Measurements from ENCODE around the gene ALX1. TPM values are rescaled to one million over a fixed set of nuclear protein-coding genes. Genes with fewer than 3 reads are reported as not detected.

The ALX1 gene
- total and polyA plus RNA-seq, 9 of the 15 experiments (the other 6 are each of a cell fraction or from before 2014, with no cell fraction given), result 0.09 to 0.31 (median 0.11) TPM; not detected in 2

DNA sequence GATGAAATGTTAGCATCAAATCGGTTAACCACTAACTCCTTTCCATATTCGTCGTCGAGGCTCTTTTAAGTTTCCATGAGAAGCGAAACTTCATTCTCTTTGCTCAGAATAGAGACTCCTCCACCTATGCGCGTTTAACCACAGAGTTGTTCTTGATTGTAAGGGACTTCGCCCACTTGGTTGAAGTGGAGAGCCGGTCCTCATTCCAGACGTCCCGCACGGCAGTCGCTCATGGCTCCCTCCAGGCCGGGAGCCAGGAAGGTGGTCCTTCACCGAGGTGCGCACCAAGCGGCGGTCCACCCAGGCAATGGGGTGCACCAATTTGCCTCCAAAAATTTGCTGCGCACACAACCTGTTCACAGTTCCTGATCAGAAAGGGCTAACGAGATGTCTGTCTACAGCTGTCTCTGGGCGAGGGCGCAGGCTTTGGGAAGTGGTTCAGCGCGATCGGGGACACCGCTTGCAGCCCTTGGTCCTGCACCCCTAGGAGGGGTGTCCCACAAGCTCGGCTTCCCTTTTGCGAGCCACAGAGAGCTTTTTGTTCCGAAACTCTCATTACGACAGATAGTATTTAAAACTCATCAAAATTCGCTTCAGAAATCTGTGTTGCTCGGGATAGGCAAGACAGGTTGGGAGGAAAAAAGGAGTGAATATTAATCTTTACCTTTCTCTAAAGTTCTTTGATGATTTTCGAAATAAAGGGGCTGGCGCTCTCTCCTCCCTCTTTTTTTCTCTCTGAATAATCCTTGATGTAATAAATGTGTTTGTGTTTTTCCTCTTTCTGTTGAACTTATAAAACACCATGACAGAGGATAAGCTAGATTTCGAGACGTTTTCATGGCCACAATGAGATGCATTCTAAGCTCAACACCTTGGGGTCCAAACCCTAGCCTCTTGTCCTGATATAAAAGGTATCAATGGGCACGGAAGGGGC is 6.4 kb upstream of the ALX1 start:
- H3K9ac ChIP-seq (ENCODE audit: insufficient read depth in 1 of 2, low read depth in 2 of 2, low read length in 2 of 2), result no peak overlapping the region
- intact Hi-C loops (cut with micrococcal nuclease), result no loop called here
- no peaks in the 10 kb centered on the region for H4K20me1 ChIP-seq (replicated peaks; ENCODE audit: control insufficient read depth, insufficient read depth, low read length)
- DNase-seq (ENCODE audit: extremely low read depth in 1 of 4, low spot score in 3 of 4), result no peak
- CTCF ChIA-PET (ENCODE audit: low intra/inter-chr PET ratio), result no interaction called here
- H3K36me3 ChIP-seq (ENCODE audit: control insufficient read depth, insufficient read depth, low read length), result no peaks in the 10 kb centered on the region
- no peak overlapping the region for H3K4me3 ChIP-seq
- H3K27ac ChIP-seq (ENCODE audit: extremely low read depth, low read depth, low read length), result no peak overlapping the region
- no peak overlapping the region for H2AFZ ChIP-seq (ENCODE audit: low read depth, low read length)
- H3K9me3 ChIP-seq (replicated peaks; ENCODE audit: control insufficient read depth, insufficient read depth, low read depth, low read length), result no peaks in the 10 kb centered on the region
- in situ Hi-C loops (cut with MboI), result no loop called here
- no peaks in the 10 kb centered on the region for H3K27me3 ChIP-seq (ENCODE audit: control insufficient read depth in 2 of 2, insufficient read depth in 2 of 2, low read length in 2 of 2)
- BruUV-seq (replicated peaks), result no TSS peak
- WGBS (ENCODE audit: insufficient coverage, low coverage, missing lambda C conversion rate), result 2% methylated on average over 35 of the region's 37 CpGs
- no peaks in the 10 kb centered on the region for H3K9me1 ChIP-seq (ENCODE audit: control insufficient read depth, insufficient read depth, low read length)
- FAIRE-seq, result no peak
- POLR2A ChIA-PET, result no interaction called here
- no peaks in the 10 kb centered on the region for H3K79me2 ChIP-seq (ENCODE audit: control insufficient read depth, insufficient read depth, low read length)
- no peak for ATAC-seq
- no peaks in the 10 kb centered on the region for H3K4me1 ChIP-seq (replicated peaks in 1 of 2; ENCODE audit: control insufficient read depth in 2 of 2, insufficient read depth in 2 of 2, low read length in 2 of 2)
- no peak overlapping the region for H3K4me2 ChIP-seq (ENCODE audit: insufficient read depth, low read length)
- TF ChIP-seq STAG1 (CRISPR knock-in tag; IDR thresholded peaks at IDR 0.05; ENCODE audit: borderline replicate concordance), result no peak
- TF ChIP-seq, protein P1, sequence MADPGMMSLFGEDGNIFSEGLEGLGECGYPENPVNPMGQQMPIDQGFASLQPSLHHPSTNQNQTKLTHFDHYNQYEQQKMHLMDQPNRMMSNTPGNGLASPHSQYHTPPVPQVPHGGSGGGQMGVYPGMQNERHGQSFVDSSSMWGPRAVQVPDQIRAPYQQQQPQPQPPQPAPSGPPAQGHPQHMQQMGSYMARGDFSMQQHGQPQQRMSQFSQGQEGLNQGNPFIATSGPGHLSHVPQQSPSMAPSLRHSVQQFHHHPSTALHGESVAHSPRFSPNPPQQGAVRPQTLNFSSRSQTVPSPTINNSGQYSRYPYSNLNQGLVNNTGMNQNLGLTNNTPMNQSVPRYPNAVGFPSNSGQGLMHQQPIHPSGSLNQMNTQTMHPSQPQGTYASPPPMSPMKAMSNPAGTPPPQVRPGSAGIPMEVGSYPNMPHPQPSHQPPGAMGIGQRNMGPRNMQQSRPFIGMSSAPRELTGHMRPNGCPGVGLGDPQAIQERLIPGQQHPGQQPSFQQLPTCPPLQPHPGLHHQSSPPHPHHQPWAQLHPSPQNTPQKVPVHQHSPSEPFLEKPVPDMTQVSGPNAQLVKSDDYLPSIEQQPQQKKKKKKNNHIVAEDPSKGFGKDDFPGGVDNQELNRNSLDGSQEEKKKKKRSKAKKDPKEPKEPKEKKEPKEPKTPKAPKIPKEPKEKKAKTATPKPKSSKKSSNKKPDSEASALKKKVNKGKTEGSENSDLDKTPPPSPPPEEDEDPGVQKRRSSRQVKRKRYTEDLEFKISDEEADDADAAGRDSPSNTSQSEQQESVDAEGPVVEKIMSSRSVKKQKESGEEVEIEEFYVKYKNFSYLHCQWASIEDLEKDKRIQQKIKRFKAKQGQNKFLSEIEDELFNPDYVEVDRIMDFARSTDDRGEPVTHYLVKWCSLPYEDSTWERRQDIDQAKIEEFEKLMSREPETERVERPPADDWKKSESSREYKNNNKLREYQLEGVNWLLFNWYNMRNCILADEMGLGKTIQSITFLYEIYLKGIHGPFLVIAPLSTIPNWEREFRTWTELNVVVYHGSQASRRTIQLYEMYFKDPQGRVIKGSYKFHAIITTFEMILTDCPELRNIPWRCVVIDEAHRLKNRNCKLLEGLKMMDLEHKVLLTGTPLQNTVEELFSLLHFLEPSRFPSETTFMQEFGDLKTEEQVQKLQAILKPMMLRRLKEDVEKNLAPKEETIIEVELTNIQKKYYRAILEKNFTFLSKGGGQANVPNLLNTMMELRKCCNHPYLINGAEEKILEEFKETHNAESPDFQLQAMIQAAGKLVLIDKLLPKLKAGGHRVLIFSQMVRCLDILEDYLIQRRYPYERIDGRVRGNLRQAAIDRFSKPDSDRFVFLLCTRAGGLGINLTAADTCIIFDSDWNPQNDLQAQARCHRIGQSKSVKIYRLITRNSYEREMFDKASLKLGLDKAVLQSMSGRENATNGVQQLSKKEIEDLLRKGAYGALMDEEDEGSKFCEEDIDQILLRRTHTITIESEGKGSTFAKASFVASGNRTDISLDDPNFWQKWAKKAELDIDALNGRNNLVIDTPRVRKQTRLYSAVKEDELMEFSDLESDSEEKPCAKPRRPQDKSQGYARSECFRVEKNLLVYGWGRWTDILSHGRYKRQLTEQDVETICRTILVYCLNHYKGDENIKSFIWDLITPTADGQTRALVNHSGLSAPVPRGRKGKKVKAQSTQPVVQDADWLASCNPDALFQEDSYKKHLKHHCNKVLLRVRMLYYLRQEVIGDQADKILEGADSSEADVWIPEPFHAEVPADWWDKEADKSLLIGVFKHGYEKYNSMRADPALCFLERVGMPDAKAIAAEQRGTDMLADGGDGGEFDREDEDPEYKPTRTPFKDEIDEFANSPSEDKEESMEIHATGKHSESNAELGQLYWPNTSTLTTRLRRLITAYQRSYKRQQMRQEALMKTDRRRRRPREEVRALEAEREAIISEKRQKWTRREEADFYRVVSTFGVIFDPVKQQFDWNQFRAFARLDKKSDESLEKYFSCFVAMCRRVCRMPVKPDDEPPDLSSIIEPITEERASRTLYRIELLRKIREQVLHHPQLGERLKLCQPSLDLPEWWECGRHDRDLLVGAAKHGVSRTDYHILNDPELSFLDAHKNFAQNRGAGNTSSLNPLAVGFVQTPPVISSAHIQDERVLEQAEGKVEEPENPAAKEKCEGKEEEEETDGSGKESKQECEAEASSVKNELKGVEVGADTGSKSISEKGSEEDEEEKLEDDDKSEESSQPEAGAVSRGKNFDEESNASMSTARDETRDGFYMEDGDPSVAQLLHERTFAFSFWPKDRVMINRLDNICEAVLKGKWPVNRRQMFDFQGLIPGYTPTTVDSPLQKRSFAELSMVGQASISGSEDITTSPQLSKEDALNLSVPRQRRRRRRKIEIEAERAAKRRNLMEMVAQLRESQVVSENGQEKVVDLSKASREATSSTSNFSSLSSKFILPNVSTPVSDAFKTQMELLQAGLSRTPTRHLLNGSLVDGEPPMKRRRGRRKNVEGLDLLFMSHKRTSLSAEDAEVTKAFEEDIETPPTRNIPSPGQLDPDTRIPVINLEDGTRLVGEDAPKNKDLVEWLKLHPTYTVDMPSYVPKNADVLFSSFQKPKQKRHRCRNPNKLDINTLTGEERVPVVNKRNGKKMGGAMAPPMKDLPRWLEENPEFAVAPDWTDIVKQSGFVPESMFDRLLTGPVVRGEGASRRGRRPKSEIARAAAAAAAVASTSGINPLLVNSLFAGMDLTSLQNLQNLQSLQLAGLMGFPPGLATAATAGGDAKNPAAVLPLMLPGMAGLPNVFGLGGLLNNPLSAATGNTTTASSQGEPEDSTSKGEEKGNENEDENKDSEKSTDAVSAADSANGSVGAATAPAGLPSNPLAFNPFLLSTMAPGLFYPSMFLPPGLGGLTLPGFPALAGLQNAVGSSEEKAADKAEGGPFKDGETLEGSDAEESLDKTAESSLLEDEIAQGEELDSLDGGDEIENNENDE (IDR thresholded peaks at IDR 0.05; ENCODE audit: low read depth, low read length), result no peak
